ENCODE results near the gene CDK4. TPM values are rescaled to one million over a fixed set of nuclear protein-coding genes. Genes with fewer than 3 reads are reported as not detected.

CDK4 gene
- total RNA-seq, 3 donors from 2014 or later = 41.4 to 62.7 (median 60.2) TPM

DNA sequence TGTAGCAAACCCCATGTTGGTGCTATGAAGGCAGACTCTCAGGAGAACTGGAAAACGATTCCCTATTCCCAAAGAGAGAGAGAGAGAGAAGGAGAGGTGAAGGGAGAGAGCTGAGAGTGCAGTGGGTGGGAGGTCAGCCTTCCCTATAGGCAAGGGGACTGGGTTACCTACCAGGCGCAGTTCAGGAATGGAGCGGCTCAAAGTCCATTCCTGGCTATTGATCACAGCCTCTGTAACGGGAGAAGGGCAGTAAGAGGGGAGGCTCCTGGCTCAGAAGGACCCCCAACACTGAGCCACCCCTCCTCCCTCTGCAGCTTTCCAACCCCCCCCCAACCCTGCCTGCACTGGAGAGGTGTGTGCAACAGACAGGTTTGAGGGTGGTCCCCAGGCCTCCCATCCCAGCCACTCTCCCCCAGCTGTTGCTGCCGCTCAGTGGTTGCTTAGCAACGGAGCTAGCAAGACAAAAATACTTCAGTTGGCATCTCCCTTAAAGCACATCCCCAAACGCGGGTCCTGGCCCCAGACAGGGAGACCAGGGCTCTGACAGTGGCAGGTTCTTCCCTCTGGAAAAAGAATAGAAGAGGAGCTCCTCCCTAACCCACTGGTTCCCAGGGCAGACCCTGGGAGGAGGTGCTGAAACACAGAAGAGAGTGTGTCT is 16.8 kb downstream of the CDK4 start:
- intact Hi-C loops (cut with DNase I, micrococcal nuclease) = no loop called here
- Histone ChIP-seq H3K4me3 (no peak overlapping the region), H3K36me3 (ENCODE audit: low read depth) (no peaks in the 10 kb centered on the region), H3K9me3 (no peaks in the 10 kb centered on the region), H3K4me1 (ENCODE audit: low read depth) (peaks cover 15% of the 10 kb centered on the region)
- DNase-seq = no peak
- TF ChIP-seq, protein P1, sequence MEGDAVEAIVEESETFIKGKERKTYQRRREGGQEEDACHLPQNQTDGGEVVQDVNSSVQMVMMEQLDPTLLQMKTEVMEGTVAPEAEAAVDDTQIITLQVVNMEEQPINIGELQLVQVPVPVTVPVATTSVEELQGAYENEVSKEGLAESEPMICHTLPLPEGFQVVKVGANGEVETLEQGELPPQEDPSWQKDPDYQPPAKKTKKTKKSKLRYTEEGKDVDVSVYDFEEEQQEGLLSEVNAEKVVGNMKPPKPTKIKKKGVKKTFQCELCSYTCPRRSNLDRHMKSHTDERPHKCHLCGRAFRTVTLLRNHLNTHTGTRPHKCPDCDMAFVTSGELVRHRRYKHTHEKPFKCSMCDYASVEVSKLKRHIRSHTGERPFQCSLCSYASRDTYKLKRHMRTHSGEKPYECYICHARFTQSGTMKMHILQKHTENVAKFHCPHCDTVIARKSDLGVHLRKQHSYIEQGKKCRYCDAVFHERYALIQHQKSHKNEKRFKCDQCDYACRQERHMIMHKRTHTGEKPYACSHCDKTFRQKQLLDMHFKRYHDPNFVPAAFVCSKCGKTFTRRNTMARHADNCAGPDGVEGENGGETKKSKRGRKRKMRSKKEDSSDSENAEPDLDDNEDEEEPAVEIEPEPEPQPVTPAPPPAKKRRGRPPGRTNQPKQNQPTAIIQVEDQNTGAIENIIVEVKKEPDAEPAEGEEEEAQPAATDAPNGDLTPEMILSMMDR (IDR thresholded peaks at IDR 0.05) = no peak
- ATAC-seq = no peak

DNA sequence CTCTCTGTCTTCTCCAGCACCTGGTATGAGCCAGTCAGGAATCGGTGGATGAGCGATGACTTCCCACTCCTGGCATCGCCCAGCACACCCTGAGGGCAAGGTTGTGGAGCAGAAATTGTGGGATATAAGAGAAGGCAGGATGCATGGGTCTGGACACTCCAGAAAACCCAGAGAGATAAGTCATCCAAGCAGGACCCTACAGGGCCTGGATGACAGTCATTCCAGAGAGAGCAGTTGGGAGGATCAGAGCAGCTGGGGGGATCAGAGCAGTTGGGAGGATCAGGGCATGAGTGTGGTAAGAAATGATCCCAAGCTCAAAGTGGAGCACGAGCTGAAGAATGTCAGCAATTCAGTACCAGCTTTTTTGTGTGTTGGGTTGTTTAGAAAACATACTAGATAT is 17.5 kb downstream of the CDK4 start:
- DNase-seq = no peak
- no peaks in the 10 kb centered on the region for H3K9me3 ChIP-seq
- H3K4me1 ChIP-seq (ENCODE audit: low read depth) = peaks cover 15% of the 10 kb centered on the region
- H3K4me3 ChIP-seq = no peak overlapping the region
- intact Hi-C loops (cut with DNase I, micrococcal nuclease) = no loop called here
- H3K36me3 ChIP-seq (ENCODE audit: low read depth) = no peaks in the 10 kb centered on the region
- no peak for ATAC-seq
- TF ChIP-seq, protein P1 (IDR thresholded peaks at IDR 0.05) = no peak

DNA sequence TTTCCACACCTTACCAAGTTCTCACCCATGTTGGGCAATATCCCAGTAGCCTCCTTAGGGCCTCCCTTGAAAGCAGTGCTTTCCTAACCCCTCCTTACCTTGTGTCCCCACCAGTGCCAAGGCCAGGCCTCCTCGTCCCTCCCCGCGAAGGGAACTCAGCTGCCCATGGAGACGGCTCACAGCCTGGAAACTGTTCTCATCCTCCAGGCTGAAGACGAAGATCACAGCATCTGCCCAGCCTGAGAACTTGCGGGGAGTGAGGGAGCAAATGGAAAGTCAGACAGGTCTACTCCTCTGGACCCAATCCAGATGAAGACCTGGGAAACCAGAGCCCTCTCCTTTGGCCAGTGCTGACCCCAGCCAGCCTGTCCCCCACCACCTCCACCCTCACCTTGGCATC is 18.2 kb downstream of the CDK4 start:
- DNase-seq (no peak), ATAC-seq (no peak)
- TF ChIP-seq, protein P1 (IDR thresholded peaks at IDR 0.05) = no peak
- intact Hi-C loops (cut with DNase I, micrococcal nuclease) = no loop called here
- no peak overlapping the region for H3K4me3 ChIP-seq
- no peaks in the 10 kb centered on the region for H3K36me3 ChIP-seq (ENCODE audit: low read depth)
- no peaks in the 10 kb centered on the region for H3K9me3 ChIP-seq
- peaks cover 15% of the 10 kb centered on the region for H3K4me1 ChIP-seq (ENCODE audit: low read depth)

DNA sequence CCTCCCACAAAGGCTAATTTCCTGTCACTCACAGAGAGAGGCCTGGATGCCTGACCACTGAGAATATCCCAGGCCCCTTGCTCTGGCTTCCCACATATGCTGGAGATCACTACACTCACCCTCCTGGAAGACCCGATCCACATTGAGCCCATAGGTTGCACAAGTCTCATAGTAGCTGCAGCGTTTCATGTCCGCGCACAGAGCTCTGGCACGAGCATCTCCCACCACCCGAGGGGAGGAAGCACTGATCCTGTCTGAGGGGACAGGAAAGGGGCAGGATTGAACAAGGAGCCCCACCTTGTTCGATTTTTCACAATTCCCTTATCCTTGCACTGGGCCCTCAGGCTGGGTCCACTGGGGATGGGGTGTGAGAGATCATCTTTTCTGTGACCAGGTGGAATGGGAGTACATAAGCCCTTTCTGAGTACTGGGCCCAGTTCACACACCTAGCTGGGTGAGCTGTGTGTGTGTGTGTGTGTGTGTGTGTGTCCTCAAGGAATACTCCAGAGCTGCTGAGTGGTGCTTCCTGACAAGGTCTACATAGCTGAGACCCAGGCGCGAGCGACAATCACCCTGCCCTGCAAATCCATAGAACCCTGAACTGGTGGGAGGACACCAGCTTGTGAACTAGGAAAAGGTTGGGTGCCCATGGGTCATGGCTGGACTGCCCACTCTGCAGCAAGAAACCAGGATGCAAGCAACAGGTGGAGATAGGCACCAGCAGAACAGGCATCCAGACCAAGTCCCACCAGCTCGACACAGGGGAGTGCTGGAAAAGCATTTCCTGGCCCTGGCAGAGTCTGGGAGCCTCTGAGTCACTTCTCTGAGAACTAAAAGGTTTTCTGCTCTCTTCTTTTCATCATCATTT is 19.1 kb downstream of the CDK4 start:
- TF ChIP-seq, protein P1 (IDR thresholded peaks at IDR 0.05) = no peak

DNA sequence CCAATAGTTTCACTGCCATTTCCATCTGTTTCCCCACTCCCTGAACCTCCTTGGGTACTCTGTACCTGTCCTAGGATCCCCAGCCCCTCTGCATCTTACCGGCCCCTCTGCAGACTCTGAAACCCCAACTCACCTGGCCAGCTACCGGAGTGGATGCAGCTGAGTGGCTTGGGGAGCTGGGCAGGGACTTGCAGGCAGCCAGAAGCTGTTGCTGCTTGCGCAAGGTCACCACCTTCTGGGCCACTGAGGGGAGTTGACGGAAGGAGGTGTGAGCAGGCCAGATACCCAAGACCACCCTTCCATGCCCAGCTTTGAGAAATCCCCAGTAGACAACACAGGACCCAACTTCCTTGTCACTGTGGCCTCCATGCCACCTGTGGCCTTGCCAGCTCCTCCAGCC is 19.8 kb downstream of the CDK4 start:
- no peaks in the 10 kb centered on the region for H3K36me3 ChIP-seq (ENCODE audit: low read depth)
- intact Hi-C loops (cut with DNase I, micrococcal nuclease) = no loop called here
- H3K4me3 ChIP-seq = no peak overlapping the region
- DNase-seq (no peak), ATAC-seq (no peak)
- H3K9me3 ChIP-seq = no peaks in the 10 kb centered on the region
- no peaks in the 10 kb centered on the region for H3K4me1 ChIP-seq (ENCODE audit: low read depth)
- TF ChIP-seq, protein P1 (IDR thresholded peaks at IDR 0.05) = no peak

More for the DNA sequence above, 19.1 kb downstream of the CDK4 start:
- Histone ChIP-seq H3K9me3 (no peaks in the 10 kb centered on the region), H3K4me3 (no peak overlapping the region), H3K4me1 (ENCODE audit: low read depth) (peaks cover 7% of the 10 kb centered on the region), H3K36me3 (ENCODE audit: low read depth) (no peaks in the 10 kb centered on the region)
- DNase-seq = no peak
- intact Hi-C loops (cut with DNase I, micrococcal nuclease) = no loop called here
- ATAC-seq = no peak

Data from mucosa of descending colon (tissue), 3 donors.